Stimulated activated CD4-positive, alpha-beta T cell treated with anti-CD3 and anti-CD28 coated beads, Interleukin-1b, Interleukin-23, amount 100 ng/mL, for 48 hours (primary cell): Measurements from ENCODE around the gene IL2RG.

Source experiments
- DNase-seq: peaks from one replicate; pipeline ENCODE4 v3.0.0-alpha.2; 2020

IL2RG gene

GRCh38 chrX:71067712-71068043 is 43.7 kb downstream of the IL2RG start:
- DNase-seq = no peak

DNA sequence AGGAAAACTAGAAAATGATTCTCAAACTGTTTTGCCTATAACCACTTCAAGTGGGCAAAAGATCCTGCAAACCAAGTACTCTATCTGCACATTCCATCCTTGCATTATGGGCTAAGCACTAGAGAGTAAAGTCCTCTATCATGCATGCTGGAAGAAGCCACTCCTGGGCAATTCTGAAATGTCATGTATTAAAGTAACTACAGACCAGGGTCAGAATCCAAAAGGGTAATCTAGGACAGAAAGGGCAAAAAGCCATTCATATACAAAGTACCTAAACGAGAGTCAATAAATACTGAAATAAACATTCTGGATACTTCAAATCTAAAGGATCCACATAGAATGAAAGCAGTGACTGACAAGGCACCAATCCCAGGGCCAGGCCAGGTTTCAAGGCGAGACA is 44.3 kb downstream of the IL2RG start:
- no peak for DNase-seq

GRCh38 chrX:71060127-71060526 is 51.2 kb downstream of the IL2RG start:
- no peak for DNase-seq

DNA sequence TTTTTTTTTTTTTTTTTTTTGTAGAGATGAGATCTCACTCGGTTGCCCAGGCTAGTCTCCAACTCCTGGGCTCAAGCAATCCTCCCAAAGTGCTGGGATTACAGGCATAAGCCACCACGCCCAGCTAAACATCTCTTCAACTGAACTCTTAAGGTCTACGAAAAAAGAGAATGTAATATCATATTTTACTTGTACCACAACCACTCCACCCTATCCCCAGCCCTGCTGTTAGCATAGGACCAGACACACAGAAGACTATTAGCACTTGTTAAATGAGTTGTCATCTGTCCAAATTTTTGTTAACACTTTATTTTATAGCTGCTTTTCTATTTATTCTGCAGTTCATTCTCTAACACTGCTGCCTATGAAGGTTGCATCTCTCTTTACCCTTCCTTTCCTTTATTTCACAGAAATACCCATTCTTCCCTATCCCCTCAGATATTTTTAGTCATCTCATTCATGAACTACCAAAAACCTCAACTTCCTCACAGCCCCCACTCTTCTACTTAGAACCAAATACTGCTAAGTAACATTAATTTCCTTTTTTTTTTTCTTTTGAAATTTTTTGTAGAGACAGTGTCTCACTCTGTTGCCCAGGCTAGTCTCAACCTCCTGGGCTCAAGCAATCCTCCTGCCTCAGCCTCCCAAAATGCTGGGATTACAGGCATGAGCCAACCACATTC is 53.4 kb downstream of the IL2RG start:
- DNase-seq = no peak
